ENCODE results near the gene FCSK. TPM values are rescaled to one million over a fixed set of nuclear protein-coding genes. Genes with fewer than 3 reads are reported as not detected.

The FCSK gene
- total RNA-seq, 1 donor from 2014 or later = 21.8 TPM

- no peak overlapping the region for H3K4me3 ChIP-seq (ENCODE audit: low read depth, low read length)
- TF ChIP-seq CTCF (conservative IDR thresholded peaks at IDR 0.05; ENCODE audit: low read depth, low read length) = peak; percentile 52
- DNase-seq (ENCODE audit: low read depth) = no peak
These were observed 16.5 kb downstream of the FCSK start for GRCh38 chr16:70470927-70471341.

GRCh38 chr16:70472786-70473433 lies 18.5 kb downstream of the FCSK start:
- no peak for TF ChIP-seq CTCF (conservative IDR thresholded peaks at IDR 0.05; ENCODE audit: low read depth, low read length)
- no peak for DNase-seq (ENCODE audit: low read depth)
- H3K4me3 ChIP-seq (ENCODE audit: low read depth, low read length) = no peak overlapping the region

GRCh38 chr16:70473446-70474319 lies 19.3 kb downstream of the FCSK start:
- no peak overlapping the region for H3K4me3 ChIP-seq (ENCODE audit: low read depth, low read length)
- DNase-seq (ENCODE audit: low read depth) = no peak
- peak; percentile 16 for TF ChIP-seq CTCF (conservative IDR thresholded peaks at IDR 0.05; ENCODE audit: low read depth, low read length)

GRCh38 chr16:70474320-70475053 lies 20.1 kb downstream of the FCSK start:
- no peak overlapping the region for H3K4me3 ChIP-seq (ENCODE audit: low read depth, low read length)
- TF ChIP-seq CTCF (conservative IDR thresholded peaks at IDR 0.05; ENCODE audit: low read depth, low read length) = no peak
- DNase-seq (ENCODE audit: low read depth) = no peak

- no peak overlapping the region for H3K4me3 ChIP-seq (ENCODE audit: low read depth, low read length)
- DNase-seq (ENCODE audit: low read depth) = no peak
- no peak for TF ChIP-seq CTCF (conservative IDR thresholded peaks at IDR 0.05; ENCODE audit: low read depth, low read length)
These were observed 20.9 kb downstream of the FCSK start for GRCh38 chr16:70475054-70475871.

GRCh38 chr16:70476272-70477020 lies 22.1 kb downstream of the FCSK start:
- TF ChIP-seq CTCF (conservative IDR thresholded peaks at IDR 0.05; ENCODE audit: low read depth, low read length) = peak; percentile 5
- no peak overlapping the region for H3K4me3 ChIP-seq (ENCODE audit: low read depth, low read length)
- DNase-seq (ENCODE audit: low read depth) = peak; percentile 57

All from epithelial cell of proximal tubule (primary cell).